HG02588 (cell line): ENCODE data around the gene HOXD3.

Experiments
- ATAC-seq: cut with Tn5 transposase; IDR thresholded peaks from one replicate; pipeline ENCODE4 v1.9.1; 2021; ENCODE audit warnings: mild to moderate bottlenecking, moderate library complexity; ENCODE audit not compliant: unreplicated experiment

HOXD3 gene

DNA sequence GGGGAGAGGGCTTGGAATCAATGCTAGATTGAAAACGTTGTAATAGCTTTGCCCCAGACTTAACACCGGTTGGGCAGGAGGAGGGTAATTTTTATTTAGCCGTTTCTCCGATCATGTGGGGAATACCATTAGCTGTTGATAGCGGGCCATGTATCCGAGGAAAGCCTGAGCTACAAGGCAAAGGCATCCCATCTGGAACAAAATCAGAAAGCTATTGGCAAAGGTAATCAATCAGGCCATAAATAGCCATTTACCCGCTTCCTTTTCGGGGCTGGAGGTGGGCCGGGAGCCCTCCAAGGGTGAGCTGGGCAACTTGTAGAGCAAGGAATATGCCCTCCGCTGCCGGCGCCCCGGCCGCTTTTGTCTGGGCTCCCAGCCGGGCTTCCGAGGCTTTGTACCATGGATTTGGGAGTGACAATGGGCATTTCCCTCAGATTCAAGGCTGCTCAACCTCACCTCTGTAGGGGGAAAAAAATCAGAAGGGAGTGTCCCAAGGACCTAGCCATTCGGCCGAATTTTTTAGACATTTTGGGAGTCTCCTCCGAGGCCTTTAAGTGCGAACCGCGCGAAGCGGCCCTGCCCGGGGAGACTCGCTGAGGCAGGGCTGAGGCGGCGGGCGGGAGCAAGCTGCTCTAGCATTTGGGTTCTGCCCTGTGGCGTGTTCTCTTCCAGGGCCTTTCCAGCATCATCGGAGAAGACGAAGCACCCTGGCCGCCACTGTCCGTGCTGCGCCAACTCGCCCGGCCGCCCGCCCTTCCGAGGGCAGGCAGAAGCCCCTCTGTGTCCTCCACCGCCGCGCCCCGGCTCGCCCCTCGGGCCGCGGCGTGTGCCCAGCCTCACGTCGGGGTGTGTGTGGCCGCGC, 35.7 kb upstream of the HOXD3 start:
- no peak for ATAC-seq

GRCh38 chr2:176122052-176122682, 34.9 kb upstream of the HOXD3 start:
- ATAC-seq = no peak

DNA sequence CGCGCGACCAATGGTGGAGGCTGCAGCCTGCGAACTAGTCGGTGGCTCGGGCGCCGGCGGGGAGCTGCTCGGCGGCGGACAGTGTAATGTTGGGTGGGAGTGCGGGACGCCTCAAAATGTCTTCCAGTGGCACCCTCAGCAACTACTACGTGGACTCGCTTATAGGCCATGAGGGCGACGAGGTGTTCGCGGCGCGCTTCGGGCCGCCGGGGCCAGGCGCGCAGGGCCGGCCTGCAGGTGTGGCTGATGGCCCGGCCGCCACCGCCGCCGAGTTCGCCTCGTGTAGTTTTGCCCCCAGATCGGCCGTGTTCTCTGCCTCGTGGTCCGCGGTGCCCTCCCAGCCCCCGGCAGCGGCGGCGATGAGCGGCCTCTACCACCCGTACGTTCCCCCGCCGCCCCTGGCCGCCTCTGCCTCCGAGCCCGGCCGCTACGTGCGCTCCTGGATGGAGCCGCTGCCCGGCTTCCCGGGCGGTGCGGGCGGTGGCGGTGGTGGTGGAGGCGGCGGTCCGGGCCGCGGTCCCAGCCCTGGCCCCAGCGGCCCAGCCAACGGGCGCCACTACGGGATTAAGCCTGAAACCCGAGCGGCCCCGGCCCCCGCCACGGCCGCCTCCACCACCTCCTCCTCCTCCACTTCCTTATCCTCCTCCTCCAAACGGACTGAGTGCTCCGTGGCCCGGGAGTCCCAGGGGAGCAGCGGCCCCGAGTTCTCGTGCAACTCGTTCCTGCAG, 34.3 kb upstream of the HOXD3 start, which contains the start of gene HOXD9:
Gene HOXD9, plus strand, starts transcription at position 37 of the 728 bp plus-strand sequence. Its CDS starts 50 bp downstream, at position 87.
- no peak for ATAC-seq

- no peak for ATAC-seq
These were observed 33.5 kb upstream of the HOXD3 start for GRCh38 chr2:176123411-176124109.

DNA sequence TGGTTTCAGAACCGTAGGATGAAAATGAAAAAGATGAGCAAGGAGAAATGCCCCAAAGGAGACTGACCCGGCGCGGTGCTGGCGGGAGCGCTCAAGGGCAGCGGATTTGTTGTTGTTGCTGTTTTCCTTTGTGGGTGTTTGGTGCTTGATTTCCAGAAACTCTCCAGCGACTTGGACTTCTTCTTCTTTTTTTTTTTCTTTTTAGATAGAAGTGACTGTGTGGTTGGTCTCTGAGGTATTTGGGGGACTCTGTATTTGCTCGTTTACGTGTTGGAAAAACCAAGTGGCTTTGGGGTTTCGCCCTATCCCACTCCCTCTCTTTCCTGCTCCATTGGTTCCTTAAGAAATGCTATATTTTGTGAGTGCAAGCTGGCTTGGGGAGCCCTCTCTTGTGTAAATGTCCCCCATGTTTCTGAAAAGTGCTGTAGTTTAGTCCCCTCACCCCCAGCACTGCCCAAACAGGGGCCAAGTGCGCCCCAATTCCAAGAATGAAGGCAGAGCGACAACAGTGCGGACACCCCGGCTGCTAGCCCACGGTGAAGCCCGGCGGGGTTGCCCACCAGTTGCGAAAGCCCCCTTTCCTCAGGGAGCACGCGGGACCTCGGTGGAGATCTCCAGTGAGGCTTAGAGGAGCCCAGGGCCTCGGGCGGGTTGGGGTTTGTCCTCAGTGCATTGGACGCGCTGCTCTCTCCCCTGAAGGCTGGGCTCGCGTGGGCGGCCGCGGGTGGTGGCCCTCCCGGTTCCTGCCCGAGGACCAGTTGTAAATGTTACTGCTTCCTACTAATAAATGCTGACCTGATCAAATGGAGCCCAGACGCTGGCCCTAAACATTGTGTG, 32.8 kb upstream of the HOXD3 start:
- ATAC-seq = no peak

GRCh38 chr2:176124947-176125771, 31.9 kb upstream of the HOXD3 start:
- ATAC-seq = no peak

GRCh38 chr2:176125772-176126054, 31.4 kb upstream of the HOXD3 start:
- ATAC-seq = no peak

- ATAC-seq = no peak
These were observed 30.0 kb upstream of the HOXD3 start for GRCh38 chr2:176126929-176127773.

DNA sequence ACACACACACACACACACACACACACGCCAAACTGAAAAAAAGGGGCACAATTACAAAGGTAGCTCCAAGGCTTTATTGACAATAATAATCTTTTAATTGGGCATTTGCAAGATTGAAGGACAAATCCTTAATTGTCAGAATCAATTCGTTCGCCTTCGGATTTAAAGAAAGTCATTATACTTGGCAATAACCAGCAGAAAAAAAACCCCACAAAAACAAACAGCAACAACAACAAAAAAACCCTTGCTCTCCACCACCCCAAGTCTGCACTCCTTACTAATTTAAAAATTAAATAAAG, 29.4 kb upstream of the HOXD3 start:
- no peak for ATAC-seq

DNA sequence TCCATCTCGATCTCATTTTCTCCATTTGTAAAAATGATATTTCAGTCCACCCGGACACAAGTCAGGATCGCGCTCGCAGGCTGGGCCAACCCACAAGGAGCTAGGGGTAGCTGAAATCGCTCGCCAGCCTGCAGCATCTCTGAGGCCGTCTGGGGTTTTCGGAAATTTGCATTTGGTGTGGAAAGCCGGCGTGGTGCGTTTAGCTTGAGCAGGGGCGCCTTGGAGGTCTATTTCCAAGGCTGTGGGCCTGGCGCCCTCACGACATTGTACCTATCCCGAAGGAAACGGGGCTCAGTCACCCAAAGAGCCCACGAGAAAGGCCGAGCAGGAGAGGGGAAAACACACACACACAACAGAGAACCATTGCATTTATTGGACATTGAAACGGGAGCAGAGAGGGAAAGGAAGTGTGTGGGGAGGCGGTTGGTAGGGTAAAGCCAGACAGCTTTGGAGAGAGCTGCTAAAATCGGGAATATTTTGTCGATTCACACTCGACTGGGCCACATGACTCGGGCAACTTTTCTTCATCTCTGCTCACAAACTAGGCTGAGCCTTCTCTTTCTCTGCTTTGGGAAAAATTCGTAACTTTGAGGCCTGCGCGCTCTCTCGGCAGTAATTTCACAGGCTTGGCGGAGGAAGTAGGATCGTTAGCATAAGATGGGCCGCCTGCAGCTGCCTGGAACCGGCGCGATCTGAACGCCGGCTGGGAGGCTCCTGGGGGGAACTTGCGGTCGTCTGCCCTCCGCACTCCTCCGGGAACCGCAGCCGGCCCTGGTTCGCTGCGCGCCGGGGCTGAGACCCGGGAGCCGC, 28.7 kb upstream of the HOXD3 start:
- ATAC-seq = no peak

DNA sequence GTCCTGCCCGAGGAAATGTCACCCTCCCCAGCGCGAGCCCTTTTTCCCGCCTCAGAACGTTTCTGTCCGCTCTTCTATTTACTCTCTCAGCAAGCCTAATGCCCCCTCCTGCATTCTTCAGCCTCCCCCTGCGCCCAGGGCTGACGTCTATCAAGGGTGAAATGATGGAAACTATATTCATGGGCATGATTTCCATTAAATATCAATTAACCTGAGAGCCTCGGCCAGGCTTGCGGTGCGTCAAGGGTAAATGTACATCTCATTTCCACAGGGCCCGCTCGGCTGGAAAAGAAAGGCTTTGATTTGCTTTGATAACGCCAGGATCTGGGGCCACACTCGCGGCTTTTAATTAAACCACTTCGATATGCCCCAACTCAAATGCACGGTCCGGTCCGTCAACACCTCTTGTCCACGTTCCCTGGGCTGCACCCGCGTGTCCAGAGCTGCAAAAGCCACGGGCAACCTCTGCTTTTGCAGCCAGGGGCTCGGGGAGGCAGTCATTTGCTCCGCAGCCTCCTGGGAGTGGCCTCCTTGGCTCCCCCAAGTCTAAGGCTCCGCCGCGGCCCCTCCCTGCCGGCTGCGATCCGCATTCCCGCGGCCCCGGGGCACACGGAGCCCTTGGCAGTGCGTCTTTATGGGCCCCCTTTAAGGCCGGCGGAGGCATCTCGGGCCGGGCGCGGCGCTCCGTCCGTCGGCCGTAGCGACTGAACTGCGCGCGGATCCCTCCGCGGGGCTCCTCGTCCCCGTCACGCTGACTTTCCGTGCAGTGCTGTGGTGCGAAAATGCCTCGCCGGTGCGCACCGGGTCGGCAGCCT, 27.9 kb upstream of the HOXD3 start, which contains the start of gene HOXD8:
Gene HOXD8, plus strand, starts transcription at position 724 of the 815 bp plus-strand sequence. CDS start 662 bp downstream, outside the sequence.
- no peak for ATAC-seq

- no peak for ATAC-seq
These were observed 27.3 kb upstream of the HOXD3 start for GRCh38 chr2:176129813-176130146.

GRCh38 chr2:176130147-176130956, 26.8 kb upstream of the HOXD3 start:
- no peak for ATAC-seq

GRCh38 chr2:176130957-176131847, 25.9 kb upstream of the HOXD3 start:
- ATAC-seq = no peak

DNA sequence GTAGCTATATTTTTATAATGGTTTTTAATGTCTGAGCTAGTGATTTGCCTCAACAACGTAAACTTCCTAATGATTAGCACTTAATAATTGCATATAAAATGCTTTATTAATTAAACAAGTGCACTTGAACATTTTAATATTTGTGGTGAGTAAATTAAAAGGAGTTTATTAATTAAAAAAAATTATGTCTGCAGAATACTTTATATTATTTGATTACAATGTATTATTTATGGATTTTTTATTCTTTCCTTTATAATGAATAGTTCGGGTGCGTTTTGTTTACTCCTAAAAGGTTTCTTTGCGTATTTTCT, 25.3 kb upstream of the HOXD3 start:
- ATAC-seq = no peak
